Gastrocnemius medialis (tissue), 4 donors: ENCODE results near the gene RUNX1. TPM values are rescaled to one million over a fixed set of nuclear protein-coding genes. Genes with fewer than 3 reads are reported as not detected.
A peak's percentile ranks its signal among the peaks of the same experiment; 100 is the strongest.
"Not testable (repeated sequence)": the region's sequence is repeated elsewhere in the genome, so short reads cannot be mapped to it uniquely, and the experiment has no call there.

Experiments used
- ATAC-seq, 2 donors: fragments of 150-250 bp; one replicate each; pipeline ENCODE4 v1.9.1; 2016
- DNase-seq, 2 donors: peaks; one replicate each; pipeline ENCODE4 v3.0.0-alpha.2; 2019
- H3K27ac ChIP-seq, 4 donors: fragments of 200-600 bp; sonication (generic); 1 replicate in 1 of 4; 2 replicates in 3 of 4; pipeline ENCODE4 v1.5.1; 2016 to 2018; ENCODE audit warnings: mild to moderate bottlenecking in 2 of 4, moderate library complexity in 1 of 4
- H3K27me3 ChIP-seq, 3 donors: fragments of 200-600 bp; sonication (generic) in 2 of 3; 1 replicate in 1 of 3; 2 replicates in 2 of 3; pipeline versions ENCODE4 v1.5.1 to v1.6.0; 2016 to 2019; ENCODE audit warnings: mild to moderate bottlenecking in 1 of 3, moderate library complexity in 1 of 3
- H3K36me3 ChIP-seq, 2 donors: fragments of 200-600 bp; sonication (generic) in 1 of 2; one replicate each; pipeline ENCODE4 v1.5.1; 2017 to 2018
- H3K4me1 ChIP-seq, 2 donors: fragments of 200-600 bp; sonication (generic) in 1 of 2; one replicate each; pipeline ENCODE4 v1.5.1; 2016 to 2017; ENCODE audit warnings: mild to moderate bottlenecking in 2 of 2
- H3K4me3 ChIP-seq, 4 donors: fragments of 200-600 bp; sonication (generic) in 3 of 4; 1 replicate in 1 of 4; 2 replicates in 3 of 4; pipeline ENCODE4 v1.5.1; 2016 to 2019; ENCODE audit warnings: mild to moderate bottlenecking in 2 of 4
- H3K9me3 ChIP-seq, 3 donors: fragments of 200-600 bp; sonication (generic) in 2 of 3; 1 replicate in 1 of 3; 2 replicates in 2 of 3; pipeline ENCODE4 v1.5.1; 2016 to 2019
- CTCF ChIP-seq, 5 experiments: fragments of 450-650 bp in 3 of 5; fragments of 200-600 bp in 2 of 5; sonication (generic) in 2 of 5; IDR thresholded peaks in 4 of 5; conservative IDR thresholded peaks in 1 of 5; 1 replicate in 4 of 5; 2 replicates in 1 of 5; pipeline ENCODE4 v1.5.1; 2016 to 2019; ENCODE audit warnings: antibody characterized with exemption in 5 of 5, mild to moderate bottlenecking in 3 of 5, moderate library complexity in 3 of 5
- POLR2A ChIP-seq, 2 donors: fragments of 450-650 bp; IDR thresholded peaks; one replicate each; pipeline ENCODE4 v1.6.1; 2017; ENCODE audit warnings: antibody characterized with exemption in 2 of 2, mild to moderate bottlenecking in 2 of 2, moderate library complexity in 2 of 2
- in situ Hi-C, 4 donors: fragments of 200-750 bp; cut with MboI; loops; one replicate each; pipeline versions ENCODE4 v1.15.0 to v1.8.0; 2017; ENCODE audit warnings: low sequenced_read_pairs in 4 of 4
- intact Hi-C: fragments of 100-400 bp; cut with DNase I; formaldehyde crosslinking; loops from one replicate; pipeline ENCODE4 v1.15.1; 2023; ENCODE audit warnings: low total_unique reads
- total RNA-seq, 4 donors: library from RNA; depleted of rRNA; stranded (reverse); fragments of >200 nt; gene quantifications; one replicate each; pipeline versions ENCODE4 v1.1.0 to v1.2.3, GENCODE V29; 2016

Gene RUNX1
- total RNA-seq, 4 donors from 2014 or later, result 8.0 to 20.9 (median 10.6) TPM

GRCh38 chr21:34969423-34970166, 79.5 kb downstream of the RUNX1 start:
- H3K4me1 ChIP-seq, result no peaks in the 10 kb centered on the region
- no peaks in the 10 kb centered on the region for H3K36me3 ChIP-seq
- H3K27me3 ChIP-seq, result no peaks in the 10 kb centered on the region
- H3K4me3 ChIP-seq, result no peak overlapping the region
- intact Hi-C loops, result no loop called here
- no peak overlapping the region for H3K27ac ChIP-seq
- no peaks in the 10 kb centered on the region for H3K9me3 ChIP-seq
- DNase-seq (no peak), ATAC-seq (no peak)
- in situ Hi-C loops, result loop anchor here in 1 of 4 donors (10.0 kb wide), 1 partner anchor 55 kb away; no protein-coding TSS in a partner anchor
- TF ChIP-seq POLR2A (IDR thresholded peaks at IDR 0.05) (no peak), CTCF (IDR thresholded peaks at IDR 0.05 in 4 of 5, conservative IDR thresholded peaks at IDR 0.05 in 1 of 5) (no peak)

DNA sequence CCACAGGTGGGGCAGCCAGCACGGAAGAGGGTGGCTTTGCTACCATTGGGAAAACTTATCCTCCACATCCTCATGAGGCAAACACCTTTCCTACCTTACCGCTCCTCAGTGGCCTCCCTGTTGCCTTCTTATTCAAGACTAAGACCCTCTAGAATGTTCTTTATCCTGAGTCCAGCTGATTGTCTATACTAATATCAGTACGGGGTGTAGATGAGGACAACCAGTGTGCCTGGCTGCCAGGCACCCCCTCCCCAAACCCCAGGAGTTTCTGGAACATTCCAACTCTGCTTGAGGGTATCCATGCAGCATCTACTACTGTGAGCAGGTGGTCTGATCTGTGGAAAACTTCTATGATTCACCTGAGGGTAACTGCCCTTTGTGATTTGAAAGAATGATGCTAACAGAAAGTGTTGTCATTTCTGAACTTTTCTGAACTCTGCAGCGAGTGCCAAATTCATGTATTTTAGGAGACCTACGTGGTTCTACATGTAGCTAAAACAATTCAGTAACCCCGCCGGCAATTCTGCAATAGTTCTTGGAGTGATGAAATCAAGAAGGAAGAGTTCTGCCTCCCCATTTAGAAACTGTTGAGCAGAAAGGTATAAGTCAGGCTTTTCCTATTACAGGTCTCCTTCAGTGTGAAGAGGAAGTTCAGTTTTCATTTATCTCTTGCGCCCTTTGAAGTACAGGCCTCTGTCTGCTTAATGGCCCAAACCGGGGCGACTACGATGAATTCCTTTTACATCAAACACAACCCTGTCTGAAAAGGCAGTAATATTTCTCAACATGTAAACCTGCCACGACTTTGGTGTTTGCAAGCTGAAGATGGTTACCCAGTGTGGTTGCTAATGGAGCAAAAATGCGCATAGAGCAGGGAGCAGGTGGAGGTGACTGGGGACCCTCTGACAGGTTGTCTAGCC, 80.4 kb downstream of the RUNX1 start:
- Histone ChIP-seq H3K4me1 (no peaks in the 10 kb centered on the region), H3K4me3 (no peak overlapping the region), H3K27me3 (no peaks in the 10 kb centered on the region), H3K27ac (no peak overlapping the region), H3K9me3 (no peaks in the 10 kb centered on the region), H3K36me3 (no peaks in the 10 kb centered on the region)
- TF ChIP-seq CTCF (IDR thresholded peaks at IDR 0.05 in 4 of 5, conservative IDR thresholded peaks at IDR 0.05 in 1 of 5) (no peak), POLR2A (IDR thresholded peaks at IDR 0.05) (no peak)
- intact Hi-C loops, result no loop called here
- ATAC-seq, result no peak
- in situ Hi-C loops, result no loop called here
- DNase-seq, result no peak

DNA sequence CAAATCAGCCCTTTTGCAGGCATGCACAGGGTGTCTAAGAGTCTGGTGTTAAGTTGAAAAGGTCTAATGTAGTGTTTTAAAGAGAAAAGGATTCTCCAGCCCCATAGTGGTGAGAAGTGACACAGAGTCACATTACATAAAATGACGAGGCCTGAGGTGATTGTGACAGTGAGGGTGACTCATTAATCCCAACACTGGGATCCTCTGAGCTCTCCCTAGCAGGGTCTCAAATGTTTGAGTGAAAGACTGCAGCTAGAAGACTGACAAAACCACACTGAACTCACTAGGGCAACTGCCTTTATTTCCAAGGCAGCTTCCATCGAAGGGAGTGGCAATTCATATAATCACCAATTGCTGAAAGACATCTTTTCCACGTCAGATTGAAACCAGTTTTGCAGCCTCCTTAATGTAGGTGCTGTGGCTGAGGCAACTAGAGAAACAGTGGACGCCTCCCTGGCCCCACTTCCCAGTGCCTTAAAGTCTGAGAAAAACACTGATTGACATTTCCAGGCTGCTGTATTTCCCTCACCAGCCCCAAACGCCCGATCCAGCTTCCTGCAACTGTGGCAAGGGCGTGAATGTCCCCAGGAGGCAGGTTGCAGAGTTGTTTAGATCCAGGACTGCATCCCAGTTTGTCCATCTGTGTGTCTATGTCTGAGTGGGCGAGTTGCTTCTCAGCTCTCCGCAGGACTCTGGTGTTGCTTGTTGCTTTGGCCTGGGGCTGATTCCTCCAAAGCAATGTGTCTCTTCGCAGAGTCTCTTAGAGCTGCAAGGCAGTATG, 81.4 kb downstream of the RUNX1 start:
- TF ChIP-seq CTCF (IDR thresholded peaks at IDR 0.05 in 4 of 5, conservative IDR thresholded peaks at IDR 0.05 in 1 of 5) (no peak), POLR2A (IDR thresholded peaks at IDR 0.05) (no peak)
- H3K4me1 ChIP-seq, result no peaks in the 10 kb centered on the region
- H3K4me3 ChIP-seq, result no peak overlapping the region
- no peaks in the 10 kb centered on the region for H3K27me3 ChIP-seq
- peak in 1 of 2 donors; percentile 8 for ATAC-seq
- in situ Hi-C loops (no loop called here), intact Hi-C loops (no loop called here)
- DNase-seq, result no peak
- H3K27ac ChIP-seq, result no peak overlapping the region
- H3K9me3 ChIP-seq, result no peaks in the 10 kb centered on the region
- H3K36me3 ChIP-seq, result no peaks in the 10 kb centered on the region

GRCh38 chr21:34966881-34967280, 82.2 kb downstream of the RUNX1 start:
- H3K36me3 ChIP-seq, H3K27me3 ChIP-seq, H3K4me3 ChIP-seq, intact Hi-C loops, ATAC-seq, H3K27ac ChIP-seq, H3K9me3 ChIP-seq, in situ Hi-C loops, H3K4me1 ChIP-seq, DNase-seq: not testable (repeated sequence)
